A673 (cell line): ENCODE data around the gene NR0B2. TPM values are rescaled to one million over a fixed set of nuclear protein-coding genes. Genes with fewer than 3 reads are reported as not detected.

Experiments used
- Bru-seq: library from RNA; stranded (reverse); fragments of 400-500 nt; gene quantifications from one replicate; lab custom pipeline; 2021; lab: Mats Ljungman, UMichigan
- BruChase-seq, 2 experiments: library from RNA; stranded (reverse); fragments of 400-500 nt; gene quantifications; one replicate each; lab custom pipeline; 2021; lab: Mats Ljungman, UMichigan
- BruUV-seq: library from RNA; stranded (reverse); fragments of 400-500 nt; replicated peaks from 2 replicates; lab custom pipeline; 2021; lab: Mats Ljungman, UMichigan
- CTCF ChIA-PET: fragments of 300-600 bp; sonication (Branson Sonifier 250); formaldehyde crosslinking; loops from one replicate; lab custom pipeline; 2022; ENCODE audit warnings: antibody characterized with exemption; lab: Charles Lee
- POLR2A ChIA-PET: fragments of 300-600 bp; sonication (Branson Sonifier 250); formaldehyde crosslinking; loops from one replicate; lab custom pipeline; 2022; ENCODE audit warnings: antibody characterized with exemption; ENCODE audit not compliant: low non-redundant PET; lab: Charles Lee
- DNase-seq: peaks from one replicate; pipeline ENCODE4 v3.0.0-alpha.2; 2015; ENCODE audit warnings: low spot score
- H3K27ac ChIP-seq: fragments of 200-600 bp; sonication (generic); 2 replicates; pipeline ENCODE4 v1.5.1; 2016; ENCODE audit warnings: mixed run types, low read depth, mild to moderate bottlenecking, mixed read lengths, antibody characterized with exemption, low read length; ENCODE audit not compliant: poor library complexity, severe bottlenecking
- H3K27me3 ChIP-seq: fragments of 200-600 bp; sonication (generic); replicated peaks from 2 replicates; pipeline ENCODE4 v1.6.1; 2017; ENCODE audit warnings: mixed run types, low read depth, mild to moderate bottlenecking, mixed read lengths, antibody characterized with exemption, low read length; ENCODE audit not compliant: insufficient read depth, poor library complexity
- H3K36me3 ChIP-seq: fragments of 200-600 bp; sonication (generic); 2 replicates; pipeline ENCODE4 v1.6.1; 2016; ENCODE audit warnings: mixed run types, mild to moderate bottlenecking, mixed read lengths, antibody characterized with exemption, low read length; ENCODE audit not compliant: insufficient read depth, poor library complexity, severe bottlenecking
- H3K4me1 ChIP-seq: fragments of 200-600 bp; sonication (generic); 2 replicates; pipeline ENCODE4 v1.6.1; 2017; ENCODE audit warnings: mixed run types, mild to moderate bottlenecking, mixed read lengths, antibody characterized with exemption, low read length; ENCODE audit not compliant: insufficient read depth, poor library complexity, severe bottlenecking
- H3K4me3 ChIP-seq: fragments of 200-600 bp; sonication (generic); 2 replicates; pipeline ENCODE4 v1.5.1; 2016; ENCODE audit warnings: low read depth, mixed run types, mild to moderate bottlenecking, mixed read lengths, low read length; ENCODE audit not compliant: poor library complexity, severe bottlenecking
- H3K9me3 ChIP-seq: fragments of 200-600 bp; sonication (generic); 2 replicates; pipeline ENCODE4 v1.6.1; 2016; ENCODE audit warnings: mixed run types, low read depth, mild to moderate bottlenecking, mixed read lengths, antibody characterized with exemption, low read length; ENCODE audit not compliant: poor library complexity, severe bottlenecking
- EZH2 ChIP-seq: fragments of 200-600 bp; sonication (generic); IDR thresholded peaks from 2 replicates; pipeline ENCODE4 v1.6.1; 2017; ENCODE audit warnings: borderline replicate concordance, low read depth, mild to moderate bottlenecking, mixed read lengths, antibody characterized with exemption, low read length; ENCODE audit not compliant: poor library complexity, severe bottlenecking
- intact Hi-C: fragments of 100-400 bp; cut with micrococcal nuclease; formaldehyde crosslinking; loops from one replicate; pipeline ENCODE4 v1.10.0; 2022; ENCODE audit not compliant: unreplicated experiment
- long read RNA-seq: library from polyadenylated mRNA; stranded (forward); transcript quantifications from one replicate; pipeline ENCODE4 v2.0.0, GENCODE V29; 2022
- total RNA-seq: library from RNA; stranded (reverse); gene quantifications from 2 replicates; pipeline ENCODE4 v1.2.3, GENCODE V29; 2021
- TF ChIP-seq, protein P1 (sequence below): fragments of 300-800, 200-600 bp; sonication (generic); conservative IDR thresholded peaks from 2 replicates; pipeline ENCODE4 v1.5.1; 2017; ENCODE audit warnings: low read depth, mild to moderate bottlenecking, antibody characterized with exemption, low read length, moderate library complexity, mixed read lengths

NR0B2 gene, protein sequence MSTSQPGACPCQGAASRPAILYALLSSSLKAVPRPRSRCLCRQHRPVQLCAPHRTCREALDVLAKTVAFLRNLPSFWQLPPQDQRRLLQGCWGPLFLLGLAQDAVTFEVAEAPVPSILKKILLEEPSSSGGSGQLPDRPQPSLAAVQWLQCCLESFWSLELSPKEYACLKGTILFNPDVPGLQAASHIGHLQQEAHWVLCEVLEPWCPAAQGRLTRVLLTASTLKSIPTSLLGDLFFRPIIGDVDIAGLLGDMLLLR
- total RNA-seq: not detected in 2 replicates
- Bru-seq, nascent RNA: not detected
- BruChase-seq, experiment 1, labeled RNA remaining after a 2-hour chase: not detected
- not detected for BruChase-seq, experiment 2, labeled RNA remaining after a 6-hour chase
- long read RNA-seq: 0 reads

DNA sequence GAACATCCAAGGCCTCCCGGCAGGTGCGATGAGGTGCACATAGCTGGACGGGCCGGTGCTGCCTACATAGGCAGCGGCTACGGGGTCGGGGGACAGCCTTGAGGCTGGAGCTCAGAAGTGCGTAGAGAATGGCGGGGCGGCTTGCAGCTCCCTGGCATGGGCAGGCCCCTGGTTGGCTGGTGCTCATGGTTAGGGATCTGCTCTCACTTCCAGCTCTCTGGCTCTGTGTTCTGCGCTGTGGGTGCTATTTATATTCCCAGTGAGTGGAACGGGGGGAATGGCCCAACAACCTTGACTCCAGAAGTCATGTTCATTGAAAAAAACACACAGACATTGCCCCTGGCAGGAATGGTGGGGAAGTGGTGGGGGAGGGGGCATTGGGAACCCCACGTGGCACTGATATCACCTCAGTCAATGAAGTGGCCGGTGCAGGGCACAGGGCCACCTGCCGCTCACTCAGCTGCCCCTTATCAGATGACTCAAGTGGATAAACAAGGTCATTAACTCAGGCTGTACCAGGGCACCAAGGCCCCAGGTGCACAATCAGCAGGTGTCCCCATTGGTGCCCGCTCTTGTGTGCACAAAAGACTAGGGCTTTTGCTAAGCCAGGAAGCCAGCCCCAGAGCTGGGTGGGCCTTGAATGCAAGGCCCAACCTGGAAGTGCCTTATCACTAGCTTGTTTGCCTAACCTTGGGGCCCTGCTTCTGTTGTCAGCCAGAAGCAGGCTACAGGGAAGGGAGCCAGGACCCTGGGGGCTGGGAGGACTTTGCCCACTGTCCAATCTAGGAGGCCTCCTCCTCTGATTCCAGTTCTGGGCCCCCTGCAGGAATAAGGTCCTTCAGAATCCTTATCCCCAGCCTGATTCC, at the start of gene NR0B2:
Gene NR0B2, minus strand, starts transcription at position 222 of the 866 bp plus-strand sequence. Its CDS starts 35 bp downstream, at position 187.
- no TSS peak for BruUV-seq
- Histone ChIP-seq H3K4me1 (no peaks in the 10 kb centered on the region), H3K27me3 (no peaks in the 10 kb centered on the region), H3K27ac (no peak within 1 kb of the TSS), H3K36me3 (no peaks in the 10 kb centered on the region), H3K4me3 (no peak within 1 kb of the TSS), H3K9me3 (no peaks in the 10 kb centered on the region)
- intact Hi-C loops: no loop called here
- ChIA-PET POLR2A (no interaction called here), CTCF (no interaction called here)
- no peak for DNase-seq
- TF ChIP-seq, protein P1, sequence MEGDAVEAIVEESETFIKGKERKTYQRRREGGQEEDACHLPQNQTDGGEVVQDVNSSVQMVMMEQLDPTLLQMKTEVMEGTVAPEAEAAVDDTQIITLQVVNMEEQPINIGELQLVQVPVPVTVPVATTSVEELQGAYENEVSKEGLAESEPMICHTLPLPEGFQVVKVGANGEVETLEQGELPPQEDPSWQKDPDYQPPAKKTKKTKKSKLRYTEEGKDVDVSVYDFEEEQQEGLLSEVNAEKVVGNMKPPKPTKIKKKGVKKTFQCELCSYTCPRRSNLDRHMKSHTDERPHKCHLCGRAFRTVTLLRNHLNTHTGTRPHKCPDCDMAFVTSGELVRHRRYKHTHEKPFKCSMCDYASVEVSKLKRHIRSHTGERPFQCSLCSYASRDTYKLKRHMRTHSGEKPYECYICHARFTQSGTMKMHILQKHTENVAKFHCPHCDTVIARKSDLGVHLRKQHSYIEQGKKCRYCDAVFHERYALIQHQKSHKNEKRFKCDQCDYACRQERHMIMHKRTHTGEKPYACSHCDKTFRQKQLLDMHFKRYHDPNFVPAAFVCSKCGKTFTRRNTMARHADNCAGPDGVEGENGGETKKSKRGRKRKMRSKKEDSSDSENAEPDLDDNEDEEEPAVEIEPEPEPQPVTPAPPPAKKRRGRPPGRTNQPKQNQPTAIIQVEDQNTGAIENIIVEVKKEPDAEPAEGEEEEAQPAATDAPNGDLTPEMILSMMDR: no peak
- no peak for TF ChIP-seq EZH2

DNA sequence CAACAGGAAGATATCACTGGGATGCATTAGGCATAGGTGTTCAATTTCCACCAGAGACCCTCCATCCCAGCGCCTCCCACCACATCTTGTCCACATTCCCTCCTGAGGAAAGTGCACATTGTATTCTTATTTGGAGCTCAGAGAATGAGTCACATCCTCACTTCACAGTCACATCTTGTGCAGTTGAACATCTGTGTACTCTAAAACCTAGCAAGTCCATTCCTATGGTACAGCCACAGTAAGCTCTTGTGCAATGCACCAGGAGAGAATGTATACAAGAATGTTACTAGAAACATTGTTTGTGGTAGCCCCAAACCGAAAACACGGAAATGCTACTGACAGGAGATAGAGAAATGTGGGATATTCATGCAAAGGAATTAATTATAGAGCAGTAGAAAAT, 48.1 kb upstream of the NR0B2 start:
- POLR2A ChIA-PET: no interaction called here
- intact Hi-C loops: no loop called here
- no TSS peak for BruUV-seq
- CTCF ChIA-PET: interaction anchor here (1.2 kb wide), 1 partner anchor 83 kb away, joined by 3 read pairs; no protein-coding TSS in a partner anchor
- no peak for TF ChIP-seq EZH2
- TF ChIP-seq, protein P1: no peak
- no peaks in the 10 kb centered on the region for H3K4me1 ChIP-seq
- no peaks in the 10 kb centered on the region for H3K9me3 ChIP-seq
- H3K27ac ChIP-seq: no peak overlapping the region
- H3K36me3 ChIP-seq: no peaks in the 10 kb centered on the region
- no peak overlapping the region for H3K4me3 ChIP-seq
- H3K27me3 ChIP-seq: peaks cover 53% of the 10 kb centered on the region
- DNase-seq: peak; percentile 33

DNA sequence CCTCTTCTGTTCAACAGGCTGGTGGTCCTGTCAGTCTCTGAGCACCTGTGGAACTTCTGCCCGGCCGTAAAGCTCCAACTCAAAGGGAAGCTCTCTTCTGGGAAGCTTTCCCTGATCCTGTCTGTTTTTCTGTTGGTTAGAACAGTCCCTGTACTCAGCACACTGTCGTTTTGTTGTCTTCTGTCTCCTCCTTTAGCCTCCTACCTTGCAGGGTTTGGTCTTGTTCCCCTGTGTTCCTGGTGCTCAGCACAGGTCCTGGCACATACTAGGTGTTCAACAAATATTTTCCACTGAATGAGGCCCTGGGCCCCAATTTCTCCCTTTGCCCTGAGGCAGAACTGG, 46.8 kb upstream of the NR0B2 start:
- Histone ChIP-seq H3K27me3 (peaks cover 65% of the 10 kb centered on the region), H3K4me3 (peak overlapping the region; percentile 36), H3K4me1 (no peaks in the 10 kb centered on the region), H3K36me3 (no peaks in the 10 kb centered on the region), H3K9me3 (peaks cover 8% of the 10 kb centered on the region), H3K27ac (no peak overlapping the region)
- POLR2A ChIA-PET: no interaction called here
- CTCF ChIA-PET: no interaction called here
- no peak for DNase-seq
- intact Hi-C loops: no loop called here
- no TSS peak for BruUV-seq
- TF ChIP-seq, protein P1: no peak
- TF ChIP-seq EZH2: no peak
